Myocyte (in vitro differentiated cells): Measurements from ENCODE around the gene ZNF654. TPM values are rescaled to one million over a fixed set of nuclear protein-coding genes. Genes with fewer than 3 reads are reported as not detected.

Source experiments
- DNase-seq: peaks from one replicate; pipeline ENCODE4 v3.0.0-alpha.2; 2012; ENCODE audit warnings: low read depth
- total RNA-seq: library from RNA; depleted of rRNA; stranded (reverse); fragments of >200 nt; gene quantifications from 2 replicates; pipeline ENCODE4 v1.2.3, GENCODE V29; 2014

Gene ZNF654
- total RNA-seq, 1 donor from 2014 or later, result 13.4 TPM

DNA sequence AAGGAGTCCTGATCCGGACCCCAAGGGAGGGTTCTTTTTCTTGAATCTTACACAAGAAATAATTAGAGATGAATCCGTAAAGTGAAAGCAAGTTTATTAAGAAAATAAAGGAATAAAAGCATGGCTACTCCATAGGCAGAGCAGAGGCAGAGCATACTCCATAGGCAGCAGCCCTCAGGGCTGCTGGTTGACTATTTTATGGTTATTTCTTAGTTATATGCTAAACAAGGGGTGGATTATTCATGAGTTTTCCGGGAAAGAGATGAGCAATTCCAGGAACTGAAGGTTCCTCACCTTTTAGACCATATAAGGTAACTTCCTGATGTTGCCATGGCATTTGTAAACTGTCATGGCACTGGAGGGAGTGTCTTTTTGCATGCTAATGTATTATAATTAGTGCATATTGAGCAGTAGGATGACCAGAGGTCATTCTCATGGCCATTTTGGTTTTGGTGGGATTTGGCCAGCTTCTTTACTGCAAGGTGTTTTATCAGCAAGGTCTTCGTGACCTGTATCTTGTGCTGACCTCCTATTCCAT, 132.9 kb downstream of the ZNF654 start:
- no peak for DNase-seq

DNA sequence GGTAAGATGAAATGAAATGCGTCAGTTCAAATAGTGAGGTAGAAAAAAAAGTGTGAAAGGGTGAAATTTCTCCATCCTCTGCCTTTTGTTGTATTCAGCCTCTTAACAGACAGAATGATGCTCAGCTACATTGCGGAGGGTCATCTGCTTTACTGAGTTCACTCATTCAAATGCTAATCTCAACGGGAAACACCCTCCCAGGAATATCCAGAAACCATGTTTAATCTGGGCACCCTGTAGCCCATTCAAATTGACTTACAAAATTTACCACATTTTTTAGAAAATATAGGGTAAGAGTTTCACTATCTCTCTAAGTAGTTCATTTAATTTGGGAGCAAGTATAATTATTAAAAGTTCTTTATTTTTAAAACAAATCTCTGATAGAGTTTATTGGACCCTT, 133.6 kb downstream of the ZNF654 start:
- no peak for DNase-seq

Other genes with a start within 250 kb of the ZNF654 start
- gene CGGBP1, start 250 bp upstream of the ZNF654 start, total RNA-seq, result 75.2 and 77.0 TPM in 2 replicates
- gene C3orf38, start 90.7 kb downstream of the ZNF654 start, total RNA-seq, result 21.8 and 24.8 TPM in 2 replicates